Ammon's horn (tissue), 1 donor: ENCODE measurements around the gene BTN2A1.

Experiments used
- DNase-seq: peaks from one replicate; pipeline ENCODE4 v3.0.0-alpha.2; 2016; ENCODE audit warnings: low spot score

BTN2A1 gene

GRCh38 chr6:26493258-26493657 is 35.5 kb downstream of the BTN2A1 start:
- DNase-seq = no peak

- DNase-seq = no peak
Observed at GRCh38 chr6:26494117-26494516, 36.4 kb downstream of the BTN2A1 start.

- DNase-seq = no peak
Observed at GRCh38 chr6:26495281-26495680, 37.5 kb downstream of the BTN2A1 start.

GRCh38 chr6:26497610-26498009 is 39.9 kb downstream of the BTN2A1 start:
- no peak for DNase-seq

- DNase-seq = no peak
Observed at GRCh38 chr6:26500102-26500501, 42.3 kb downstream of the BTN2A1 start, which contains the start of gene BTN1A1. Gene BTN1A1, plus strand, starts transcription at chr6:26500303. Its CDS starts 984 bp downstream, at chr6:26501287.

GRCh38 chr6:26501482-26501986 is 43.8 kb downstream of the BTN2A1 start:
- peak; percentile 10 for DNase-seq

GRCh38 chr6:26502165-26502564 is 44.4 kb downstream of the BTN2A1 start:
- DNase-seq = no peak

DNA sequence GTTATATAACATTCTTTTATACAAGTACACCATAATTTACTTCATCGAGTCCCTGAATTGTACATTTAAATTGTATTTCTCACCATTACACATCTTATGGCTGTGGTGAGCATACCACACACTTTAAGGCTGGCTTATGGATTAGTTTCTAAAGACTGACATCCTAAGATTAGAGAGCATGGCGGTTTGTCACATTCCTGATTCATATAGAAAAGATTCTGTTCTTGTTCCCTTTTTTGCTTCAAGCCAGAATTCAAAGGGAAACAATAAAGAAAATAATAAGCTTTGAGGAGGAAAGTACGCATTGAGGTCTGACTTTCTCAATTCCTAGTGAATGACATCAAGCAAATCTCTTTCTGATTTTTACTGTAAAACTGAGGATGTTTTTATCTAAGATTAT is 44.9 kb downstream of the BTN2A1 start:
- no peak for DNase-seq

- DNase-seq = no peak
Observed at GRCh38 chr6:26507658-26508057, 49.9 kb downstream of the BTN2A1 start.

DNA sequence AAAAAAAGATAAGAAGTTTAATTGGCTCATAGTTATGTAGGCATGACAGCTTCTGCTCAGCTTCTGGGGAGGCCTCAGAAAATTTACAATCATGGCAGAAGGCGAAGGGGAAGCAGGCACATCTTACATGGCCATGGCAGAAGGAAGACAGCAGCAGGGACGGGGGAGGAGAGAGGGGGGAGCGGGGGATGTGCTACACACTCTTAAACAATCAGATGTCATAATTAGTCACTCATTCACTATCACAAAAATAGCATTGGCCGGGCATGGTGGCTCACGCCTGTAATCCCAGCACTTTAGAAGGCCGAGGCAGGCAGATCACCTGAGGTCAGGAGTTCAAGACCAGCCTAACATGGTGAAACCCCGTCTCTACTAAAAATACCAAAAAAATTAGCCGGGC is 53.3 kb downstream of the BTN2A1 start:
- DNase-seq = peak; percentile 61

- DNase-seq = no peak
Observed at GRCh38 chr6:26514984-26515383, 57.2 kb downstream of the BTN2A1 start.

DNA sequence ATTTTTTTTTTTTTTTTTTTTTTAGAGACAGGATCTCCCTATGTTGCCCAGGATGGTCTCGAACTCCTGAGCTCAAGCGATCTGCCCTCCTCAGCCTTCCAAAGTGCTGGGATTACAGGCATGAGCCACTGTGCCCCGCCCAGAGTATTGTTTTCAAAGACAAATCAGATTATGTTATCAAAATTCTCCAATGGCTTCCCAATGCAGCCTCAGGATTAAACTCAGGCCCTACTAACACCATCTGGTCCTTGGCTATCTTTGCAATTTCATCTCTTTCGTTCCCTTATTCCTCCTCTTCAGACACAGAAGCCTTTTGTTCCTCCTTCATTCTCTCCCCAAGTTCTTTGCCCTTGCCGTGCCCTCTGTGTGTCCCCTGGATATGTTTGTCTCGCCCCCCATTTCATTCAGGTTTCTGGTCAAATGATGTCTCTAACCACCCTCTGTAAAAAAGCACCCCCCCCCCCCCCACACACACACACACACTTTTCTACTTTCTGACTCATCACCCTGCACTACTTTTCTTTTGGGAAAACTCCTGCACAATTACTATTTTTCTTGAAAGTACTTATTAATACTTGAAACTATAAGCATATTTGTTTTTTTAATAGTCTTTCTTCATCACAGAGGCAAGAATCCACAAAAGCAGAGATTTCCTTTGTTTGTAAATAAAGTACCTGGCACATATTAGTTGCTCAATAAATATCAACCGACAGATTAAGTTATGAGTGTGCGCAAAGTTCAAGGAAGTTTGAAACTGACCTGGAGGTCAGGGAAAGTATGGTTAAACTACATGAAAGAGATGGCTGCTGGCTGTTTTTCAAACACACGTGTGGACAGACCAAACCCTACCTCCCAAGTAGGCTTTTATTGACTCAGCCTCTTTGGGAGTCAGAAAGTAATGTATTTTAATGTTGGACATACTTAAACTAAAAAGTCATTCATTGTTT is 59.0 kb downstream of the BTN2A1 start:
- no peak for DNase-seq
